MCF 10A (cell line): Measurements from ENCODE around the gene HOXD12. TPM values are rescaled to one million over a fixed set of nuclear protein-coding genes. Genes with fewer than 3 reads are reported as not detected.

ENCODE experiments used
- BruUV-seq: library from RNA; stranded (reverse); fragments of 400-500 nt; replicated peaks from 2 replicates; lab custom pipeline; 2021; lab: Mats Ljungman, UMichigan
- CTCF ChIA-PET: fragments of 300-600 bp; sonication (Branson Sonifier 250); formaldehyde crosslinking; extraction: SDS; loops from one replicate; lab custom pipeline; 2021; ENCODE audit warnings: antibody characterized with exemption, inconsistent platforms; lab: Yijun Ruan, JAX
- POLR2A ChIA-PET: fragments of 300-600, 350-650 bp; sonication (Branson Sonifier 250); formaldehyde crosslinking; extraction: SDS; loops from one replicate; lab custom pipeline; 2020; ENCODE audit warnings: antibody characterized with exemption, inconsistent platforms; lab: Yijun Ruan, JAX
- DNase-seq: peaks from one replicate; pipeline ENCODE4 v3.0.0-alpha.2; 2018; ENCODE audit not compliant: unreplicated experiment
- H3K27ac Mint-ChIP-seq: one replicate; pipeline ENCODE4 v1.8.0; 2022; ENCODE audit warnings: mild to moderate bottlenecking, low read depth, mixed read lengths; ENCODE audit not compliant: unreplicated experiment
- H3K27me3 Mint-ChIP-seq: one replicate; pipeline ENCODE4 v1.8.0; 2022; ENCODE audit warnings: mixed read lengths; ENCODE audit not compliant: insufficient read depth, unreplicated experiment
- H3K36me3 Mint-ChIP-seq: one replicate; pipeline ENCODE4 v1.8.0; 2022; ENCODE audit warnings: mild to moderate bottlenecking, moderate library complexity, mixed read lengths; ENCODE audit not compliant: insufficient read depth, unreplicated experiment
- H3K4me1 Mint-ChIP-seq: one replicate; pipeline ENCODE4 v1.8.0; 2022; ENCODE audit warnings: mixed read lengths; ENCODE audit not compliant: insufficient read depth, unreplicated experiment
- H3K4me3 Mint-ChIP-seq: one replicate; pipeline ENCODE4 v1.8.0; 2022; ENCODE audit warnings: mild to moderate bottlenecking, moderate library complexity, mixed read lengths; ENCODE audit not compliant: unreplicated experiment
- H3K9me3 Mint-ChIP-seq: one replicate; pipeline ENCODE4 v1.8.0; 2022; ENCODE audit warnings: mixed read lengths; ENCODE audit not compliant: unreplicated experiment
- CTCF ChIP-seq: fragments of 200-600 bp; IDR thresholded peaks from one replicate; pipeline ENCODE4 v1.8.0; 2022; ENCODE audit warnings: antibody characterized with exemption, mild to moderate bottlenecking; ENCODE audit not compliant: unreplicated experiment
- intact Hi-C: fragments of 100-400 bp; cut with micrococcal nuclease; formaldehyde crosslinking; loops from 2 replicates; pipeline ENCODE4 v1.14.1; 2022
- total RNA-seq: library from RNA; stranded (reverse); gene quantifications from 2 replicates; pipeline ENCODE4 v1.2.3, GENCODE V29; 2022

The HOXD12 gene
- total RNA-seq, 1 experiment from 2014 or later = not detected

DNA sequence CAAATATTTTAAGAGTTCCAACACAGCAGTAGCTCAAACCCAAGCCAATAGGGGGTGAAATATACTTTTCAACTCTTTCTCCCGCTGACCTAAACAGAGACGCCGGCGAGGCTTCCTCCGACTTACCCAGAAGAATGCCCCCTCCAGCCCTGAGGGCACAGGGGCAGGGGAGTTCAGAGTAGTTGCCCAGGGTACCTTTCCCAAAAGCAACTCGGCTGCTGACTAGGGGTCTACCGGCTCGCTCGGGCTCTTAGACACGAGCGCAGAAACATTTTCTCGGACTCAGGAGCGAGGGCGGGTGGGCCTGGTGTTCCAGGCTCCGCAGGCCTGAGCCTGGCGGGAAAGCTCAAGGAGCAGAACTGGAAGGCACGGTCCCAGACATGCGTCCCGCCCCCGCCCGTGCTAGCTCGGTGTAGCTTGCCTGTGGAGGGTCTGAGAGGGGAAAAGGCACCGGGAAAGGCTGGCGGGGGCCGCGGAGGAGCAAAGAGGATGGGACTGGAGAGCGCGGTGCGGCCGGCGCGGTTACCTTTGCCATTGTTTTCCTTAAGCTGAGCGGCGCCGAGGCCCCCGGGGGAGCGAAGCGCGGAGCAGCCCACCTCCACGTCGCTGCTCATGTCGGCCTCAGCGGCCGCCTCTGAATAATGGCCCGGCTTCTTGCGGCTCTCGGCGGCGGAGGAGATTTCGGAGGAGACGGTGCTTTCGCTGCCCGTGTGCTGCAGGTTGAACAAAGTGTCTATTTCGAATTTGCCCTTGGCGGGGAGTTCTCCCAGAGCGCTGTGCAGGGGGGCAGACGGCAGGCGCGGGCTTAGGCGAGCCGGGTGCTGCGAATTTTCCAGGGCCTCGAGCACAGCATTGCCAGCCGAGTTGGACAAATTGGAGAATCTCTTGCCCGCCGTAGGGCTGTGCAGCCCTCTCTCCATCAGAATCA lies 16.5 kb upstream of the HOXD12 start:
- Mint-ChIP-seq H3K4me1 (peaks cover 7% of the 10 kb centered on the region), H3K9me3 (peaks cover 13% of the 10 kb centered on the region), H3K4me3 (no peak overlapping the region), H3K27ac (no peak overlapping the region), H3K36me3 (peaks cover 6% of the 10 kb centered on the region), H3K27me3 (peaks cover 63% of the 10 kb centered on the region)
- intact Hi-C loops = loop anchor here (10.0 kb wide), 1 partner anchor 118 kb away; no protein-coding TSS in a partner anchor
- BruUV-seq = no TSS peak
- POLR2A ChIA-PET = no interaction called here
- CTCF ChIA-PET = interaction anchor here (0.6 to 3.3 kb wide), 3 partner anchors 24 to 552 kb away, joined by 3 to 25 read pairs (median 4); no protein-coding TSS in a partner anchor
- TF ChIP-seq CTCF = no peak
- DNase-seq = no peak

GRCh38 chr2:176083796-176084261 lies 15.8 kb upstream of the HOXD12 start, which contains the start of gene EVX2:
EVX2 (minus strand) TSS chr2:176083962; CDS start chr2:176083776, 186 bp downstream.
- POLR2A ChIA-PET = interaction anchor here (0.6 kb wide), 1 partner anchor 718 kb away, joined by 4 read pairs; no protein-coding TSS in a partner anchor
- CTCF ChIA-PET = interaction anchor here (0.6 to 3.3 kb wide), 3 partner anchors 9 to 552 kb away, joined by 3 to 25 read pairs (median 4); no protein-coding TSS in a partner anchor
- no peak for TF ChIP-seq CTCF
- Mint-ChIP-seq H3K9me3 (peaks cover 13% of the 10 kb centered on the region), H3K27ac (no peak within 1 kb of the TSS), H3K4me1 (peaks cover 11% of the 10 kb centered on the region), H3K36me3 (peaks cover 6% of the 10 kb centered on the region), H3K27me3 (peaks cover 63% of the 10 kb centered on the region), H3K4me3 (no peak within 1 kb of the TSS)
- no TSS peak for BruUV-seq
- no peak for DNase-seq
- intact Hi-C loops = loop anchor here (10.0 kb wide), 1 partner anchor 119 kb away; no protein-coding TSS in a partner anchor

GRCh38 chr2:176084611-176085119 lies 14.9 kb upstream of the HOXD12 start:
- ChIA-PET CTCF (interaction anchor here (0.6 to 2.0 kb wide), 7 partner anchors 9 to 774 kb away, joined by 3 to 44 read pairs (median 8); no protein-coding TSS in a partner anchor), POLR2A (interaction anchor here (0.6 to 0.8 kb wide), 2 partner anchors 719 to 791 kb away, joined by 4 read pairs; no protein-coding TSS in a partner anchor)
- no peak overlapping the region for H3K4me3 Mint-ChIP-seq
- H3K36me3 Mint-ChIP-seq = peaks cover 6% of the 10 kb centered on the region
- peaks cover 63% of the 10 kb centered on the region for H3K27me3 Mint-ChIP-seq
- H3K27ac Mint-ChIP-seq = no peak overlapping the region
- intact Hi-C loops = loop anchor here (10.0 kb wide), 1 partner anchor 120 kb away; no protein-coding TSS in a partner anchor
- H3K9me3 Mint-ChIP-seq = peaks cover 7% of the 10 kb centered on the region
- peaks cover 11% of the 10 kb centered on the region for H3K4me1 Mint-ChIP-seq
- DNase-seq = no peak
- no TSS peak for BruUV-seq
- TF ChIP-seq CTCF = no peak
